Head of caudate nucleus (tissue), 42 donors: Measurements from ENCODE around the gene CERS4.
"Not testable (repeated sequence)": the region's sequence is repeated elsewhere in the genome, so short reads cannot be mapped to it uniquely, and the experiment has no call there.

Experiments
- DNase-seq, 42 donors: peaks; one replicate each; pipeline versions ENCODE4 v3.0.0 to v3.0.0-alpha.2; 2020 to 2021; ENCODE audit warnings: mixed read lengths in 7 of 42
- intact Hi-C: fragments of 100-400 bp; cut with DNase I; formaldehyde crosslinking; loops from one replicate; pipeline ENCODE4 v1.15.0; 2022

The CERS4 gene, protein sequence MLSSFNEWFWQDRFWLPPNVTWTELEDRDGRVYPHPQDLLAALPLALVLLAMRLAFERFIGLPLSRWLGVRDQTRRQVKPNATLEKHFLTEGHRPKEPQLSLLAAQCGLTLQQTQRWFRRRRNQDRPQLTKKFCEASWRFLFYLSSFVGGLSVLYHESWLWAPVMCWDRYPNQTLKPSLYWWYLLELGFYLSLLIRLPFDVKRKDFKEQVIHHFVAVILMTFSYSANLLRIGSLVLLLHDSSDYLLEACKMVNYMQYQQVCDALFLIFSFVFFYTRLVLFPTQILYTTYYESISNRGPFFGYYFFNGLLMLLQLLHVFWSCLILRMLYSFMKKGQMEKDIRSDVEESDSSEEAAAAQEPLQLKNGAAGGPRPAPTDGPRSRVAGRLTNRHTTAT

GRCh38 chr19:8208922-8209461 lies at the start of gene CERS4:
TSS of gene CERS4 (plus strand) at chr19:8209370. CDS start at chr19:8251077, 41,707 bp downstream.
- peak; percentile 63 to 96 (median 90) for DNase-seq
- intact Hi-C loops = loop anchor here (10.0 kb wide), 1 partner anchor 54 kb away; no protein-coding TSS in a partner anchor

DNA sequence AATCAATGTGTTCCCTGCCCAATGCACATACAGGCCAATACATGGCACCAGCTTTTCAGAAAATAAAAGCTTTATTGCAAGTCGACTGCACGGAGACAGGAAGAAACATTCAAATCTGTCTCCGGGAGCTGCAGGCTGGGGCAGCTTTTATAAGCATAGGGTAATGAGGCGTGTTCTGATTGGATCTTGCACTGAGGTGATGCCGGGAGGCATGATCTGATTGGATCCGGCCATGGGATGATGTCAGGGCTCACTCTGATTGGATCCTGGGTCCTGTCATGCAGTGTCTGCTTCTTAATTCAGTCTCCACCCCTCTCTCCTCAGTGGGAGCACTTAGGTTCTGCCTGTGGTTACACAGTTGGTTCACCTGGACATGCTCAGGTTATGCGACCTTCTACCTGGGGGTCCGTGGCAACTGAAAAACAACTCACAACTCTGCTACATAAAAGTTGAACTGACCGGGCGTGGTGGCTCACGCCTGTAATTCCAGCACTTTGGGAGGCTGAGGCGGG lies 48.0 kb upstream of the CERS4 start:
- intact Hi-C loops = no loop called here
- DNase-seq = peak in 5 of 42 donors; percentile 13 to 47 (median 43)

DNA sequence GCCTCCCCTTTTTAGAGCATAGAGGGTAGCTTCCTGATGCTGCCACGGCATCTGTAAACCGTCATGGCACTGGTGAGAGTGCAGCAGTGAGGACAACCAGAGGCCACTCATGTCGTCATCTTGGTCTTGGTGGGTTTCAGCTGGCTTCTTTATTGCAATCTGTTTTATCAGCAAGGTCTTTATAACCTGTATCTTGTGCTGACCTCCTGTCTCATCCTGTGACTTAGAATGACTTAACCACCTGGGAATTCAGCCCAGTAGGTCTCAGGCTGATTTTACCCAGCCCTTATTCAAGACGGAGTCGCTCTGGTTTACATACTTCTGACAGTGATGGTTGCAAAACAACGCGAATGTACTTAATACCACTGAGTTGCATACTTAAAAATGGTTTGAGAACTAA lies 45.4 kb upstream of the CERS4 start:
- intact Hi-C loops = no loop called here
- DNase-seq = no peak

- no peak for DNase-seq
- intact Hi-C loops = no loop called here
Observed at GRCh38 chr19:8167985-8168384, 41.2 kb upstream of the CERS4 start.

- no peak for DNase-seq
- intact Hi-C loops = no loop called here
Observed at GRCh38 chr19:8168537-8168936, 40.6 kb upstream of the CERS4 start.

DNA sequence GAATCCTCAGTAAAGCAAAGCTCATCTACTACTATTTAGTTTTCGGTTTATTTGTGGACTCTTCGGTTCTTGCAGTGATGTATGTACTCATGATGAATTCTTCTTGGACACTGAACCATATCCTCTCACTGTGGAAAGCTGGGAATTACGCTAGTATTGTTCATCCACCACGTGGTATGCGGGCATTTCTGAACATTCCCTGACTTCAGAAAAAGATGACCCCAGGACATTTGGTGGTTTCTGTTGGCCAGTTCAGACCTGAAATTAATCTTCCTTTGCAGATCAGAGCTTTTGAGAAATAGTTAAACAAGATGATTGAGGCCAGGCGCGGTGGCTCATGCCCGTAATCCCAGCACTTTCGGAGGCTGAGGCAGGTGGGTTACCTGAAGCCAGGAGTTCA lies 34.5 kb upstream of the CERS4 start:
- intact Hi-C loops = no loop called here
- no peak for DNase-seq

DNA sequence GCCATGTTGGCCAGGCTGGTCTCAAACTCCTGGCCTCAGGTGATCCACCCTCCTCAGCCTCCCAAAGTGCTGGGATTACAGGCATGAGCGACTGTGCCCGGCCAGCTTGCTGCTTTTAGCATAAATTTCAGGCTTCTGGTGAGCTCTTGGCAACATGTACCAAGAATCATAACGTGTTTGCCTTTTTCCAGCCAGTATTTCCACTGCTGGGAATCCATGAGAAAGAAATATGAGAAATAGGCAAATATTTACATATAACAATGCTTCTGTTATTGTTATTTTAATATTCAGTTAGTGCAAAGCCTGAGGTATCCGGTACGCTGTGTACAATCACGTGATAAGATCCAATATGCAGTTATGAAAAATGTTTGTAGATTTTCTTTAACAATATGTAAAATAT lies 29.2 kb upstream of the CERS4 start:
- DNase-seq = no peak
- intact Hi-C loops = no loop called here

DNA sequence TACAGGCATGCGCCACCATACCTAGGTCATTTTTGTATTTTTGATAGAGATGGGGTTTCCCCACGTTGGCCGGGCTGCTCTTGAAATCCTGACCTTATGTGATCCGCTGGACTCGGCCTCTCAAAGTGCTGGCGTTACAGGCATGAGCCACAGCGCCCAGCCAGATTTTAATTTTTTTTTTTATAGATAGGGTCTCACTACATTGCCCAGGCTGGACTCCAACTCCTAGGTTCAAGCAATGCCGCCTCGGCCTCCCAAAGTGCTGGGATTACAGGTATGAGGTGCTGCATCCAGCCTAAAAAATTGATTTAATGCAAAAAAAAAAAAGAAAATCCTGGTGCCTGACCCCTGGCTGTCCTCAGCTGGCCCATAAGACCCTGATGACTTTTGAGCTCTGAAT lies 24.9 kb upstream of the CERS4 start:
- intact Hi-C loops = no loop called here
- no peak for DNase-seq

DNA sequence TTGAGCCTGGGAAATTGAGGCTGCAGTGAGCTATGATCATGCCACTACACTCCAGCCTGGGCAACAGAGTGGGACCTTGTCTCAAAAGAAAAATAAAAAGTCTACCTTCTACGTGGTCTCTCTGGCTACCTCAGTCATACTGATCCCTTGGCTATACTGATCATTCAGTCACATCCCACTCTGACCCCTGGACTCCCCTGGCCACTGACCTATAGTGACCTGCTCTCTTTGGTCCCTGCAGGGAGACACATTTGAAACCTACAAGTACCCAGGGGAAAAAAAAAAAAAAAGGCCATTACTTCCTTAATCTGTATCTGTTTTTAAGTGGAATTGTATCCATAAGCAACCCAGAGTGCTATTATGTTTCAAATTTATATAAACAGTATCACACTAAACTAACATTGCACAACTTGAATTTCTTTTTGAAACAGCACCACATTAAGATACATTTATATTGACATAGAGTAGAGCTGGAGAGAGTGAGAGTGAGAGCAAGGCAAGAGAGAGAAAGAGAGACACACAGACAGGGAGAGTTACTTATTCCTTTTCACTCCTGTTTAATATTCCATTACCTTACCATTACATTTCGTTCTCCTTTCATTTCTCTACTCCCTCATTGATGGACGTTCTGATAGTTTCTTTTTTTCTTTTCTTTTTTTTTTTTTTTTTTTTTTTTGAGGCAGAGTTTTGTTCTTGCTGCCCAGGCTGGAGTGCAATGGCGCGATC lies 23.7 kb upstream of the CERS4 start:
- intact Hi-C loops = no loop called here
- DNase-seq = no peak

GRCh38 chr19:8192221-8192820 lies 16.8 kb upstream of the CERS4 start:
- no peak for DNase-seq
- intact Hi-C loops = no loop called here

DNA sequence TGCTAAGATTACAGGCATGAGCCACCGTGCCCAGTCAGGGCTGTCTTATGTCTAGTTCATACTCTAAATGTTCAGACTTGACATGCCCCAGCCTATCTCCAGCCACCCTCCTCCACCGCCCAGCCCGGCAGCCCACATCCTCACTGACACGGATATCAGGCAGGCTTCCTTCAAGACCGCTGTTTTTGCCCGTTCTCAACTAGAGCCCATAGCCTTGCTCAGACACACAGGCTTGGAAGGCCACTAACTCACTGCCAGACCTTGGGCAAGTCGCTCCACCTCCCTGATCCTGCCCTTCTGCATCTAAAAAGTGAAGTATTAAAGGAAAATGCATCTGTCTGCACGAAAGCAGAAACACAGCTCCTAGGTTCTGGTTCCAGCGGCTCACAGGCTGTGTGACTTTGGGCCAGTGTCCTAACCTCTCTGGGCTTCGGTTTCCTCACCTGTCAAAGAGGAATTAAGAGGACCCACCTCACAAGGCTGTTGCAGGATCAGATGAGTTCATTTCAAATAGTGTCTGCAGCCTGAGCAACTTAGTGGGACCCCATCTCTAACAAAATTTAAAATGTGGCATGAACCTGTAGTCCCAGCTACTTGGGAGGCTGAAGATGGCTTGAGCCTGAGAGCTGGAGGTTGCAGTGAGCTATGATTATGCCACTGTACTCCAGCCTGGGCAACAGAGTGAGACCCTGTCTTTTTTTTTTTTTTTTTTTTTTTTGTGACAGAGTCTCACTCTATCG lies 14.5 kb upstream of the CERS4 start:
- peak in 1 of 42 donors; percentile 41 for DNase-seq
- intact Hi-C loops = no loop called here

DNA sequence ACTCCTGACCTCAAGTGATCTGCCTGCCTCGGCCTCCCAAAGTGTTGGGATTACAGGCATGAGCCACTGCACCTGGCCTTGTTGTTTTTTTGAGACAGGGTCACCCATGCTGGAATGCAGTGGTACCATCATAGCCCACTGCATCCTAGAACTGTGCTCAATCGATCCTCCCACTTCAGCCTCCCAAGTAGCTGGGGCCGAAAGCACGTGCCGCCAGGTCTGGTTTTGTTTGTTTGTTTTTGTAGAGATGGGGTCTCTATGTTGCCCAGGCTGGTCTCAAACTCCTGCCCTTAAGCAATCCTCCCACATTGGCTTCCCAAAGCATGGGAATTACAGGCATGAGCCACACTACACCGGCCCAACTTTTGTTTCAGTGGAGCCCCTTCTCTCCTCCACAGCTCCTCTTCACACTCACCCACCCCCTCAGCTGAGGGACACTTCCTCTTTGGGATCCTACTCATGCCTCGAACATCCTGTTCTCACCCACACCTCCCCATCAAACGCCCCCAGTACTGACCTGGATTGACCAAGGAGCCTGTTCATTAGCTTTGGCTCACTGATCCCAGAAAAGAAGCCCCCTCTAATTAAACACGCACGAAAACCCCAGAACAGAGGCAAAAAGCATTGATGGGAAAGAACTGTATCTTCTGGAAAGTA lies 12.8 kb upstream of the CERS4 start:
- intact Hi-C loops = no loop called here
- no peak for DNase-seq

DNA sequence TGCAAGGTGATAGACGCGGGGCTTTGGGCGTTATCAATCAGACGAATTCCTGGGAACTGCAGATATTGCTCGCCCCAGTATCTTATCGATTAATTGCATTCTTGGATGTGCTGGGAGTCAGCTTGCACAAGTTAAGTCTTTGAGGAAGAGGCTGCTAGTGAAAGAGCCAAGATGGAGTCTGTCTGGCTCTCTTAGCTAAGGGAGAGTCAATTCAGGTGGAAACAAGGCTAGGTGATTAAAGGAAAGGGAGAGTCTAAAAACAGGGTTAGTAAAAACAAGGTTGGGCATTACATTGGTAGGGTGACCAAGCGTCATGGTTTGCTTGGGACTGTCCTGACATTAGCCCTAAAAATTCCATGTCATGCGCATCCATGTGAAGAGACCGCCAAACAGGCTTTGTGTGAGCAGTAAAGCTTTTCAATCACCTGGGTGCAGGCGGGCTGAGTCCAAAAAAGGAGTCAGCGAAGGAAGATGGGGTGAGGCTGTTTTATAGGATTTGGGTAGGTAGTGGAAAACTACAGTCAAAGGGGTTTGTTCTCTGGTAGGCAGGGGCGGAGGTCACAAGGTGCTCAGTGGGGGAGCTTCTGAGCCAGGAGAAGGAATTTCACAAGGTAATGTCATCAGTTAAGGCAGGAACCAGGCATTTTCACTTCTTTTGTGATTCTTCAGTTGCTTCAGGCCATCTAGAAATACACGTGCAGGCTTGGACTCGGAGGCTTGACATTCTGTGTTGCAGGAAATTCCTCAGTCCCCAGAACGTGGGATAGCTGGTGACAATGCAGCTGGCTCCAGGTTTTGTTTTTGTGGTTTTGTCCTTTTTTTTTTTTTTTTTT lies 5.7 kb upstream of the CERS4 start:
- intact Hi-C loops = loop anchor here (10.0 kb wide), 1 partner anchor 49 kb away; no protein-coding TSS in a partner anchor
- DNase-seq = peak in 5 of 42 donors; percentile 11 to 49 (median 38)

DNA sequence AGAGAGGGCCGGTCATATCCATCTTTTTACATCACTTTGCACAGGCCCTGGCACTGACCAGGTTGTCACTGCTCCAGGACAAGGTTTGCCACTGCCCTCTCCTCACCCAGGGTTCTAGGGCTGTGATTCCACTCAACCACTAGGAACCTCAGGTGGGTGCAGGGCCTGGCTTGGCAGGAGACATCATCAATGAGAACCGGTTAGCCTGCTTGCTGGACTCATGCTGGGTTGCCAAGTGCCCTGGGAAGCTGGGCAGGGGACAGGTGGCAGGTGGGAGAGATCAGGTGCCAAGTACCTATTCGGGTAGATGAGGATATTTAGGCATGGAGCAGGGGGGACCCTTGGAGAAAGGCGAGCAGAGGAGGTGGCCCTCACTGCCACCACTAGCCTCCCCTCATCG lies 4.2 kb upstream of the CERS4 start:
- DNase-seq = no peak
- intact Hi-C loops = loop anchor here (10.0 kb wide), 1 partner anchor 50 kb away; no protein-coding TSS in a partner anchor

DNA sequence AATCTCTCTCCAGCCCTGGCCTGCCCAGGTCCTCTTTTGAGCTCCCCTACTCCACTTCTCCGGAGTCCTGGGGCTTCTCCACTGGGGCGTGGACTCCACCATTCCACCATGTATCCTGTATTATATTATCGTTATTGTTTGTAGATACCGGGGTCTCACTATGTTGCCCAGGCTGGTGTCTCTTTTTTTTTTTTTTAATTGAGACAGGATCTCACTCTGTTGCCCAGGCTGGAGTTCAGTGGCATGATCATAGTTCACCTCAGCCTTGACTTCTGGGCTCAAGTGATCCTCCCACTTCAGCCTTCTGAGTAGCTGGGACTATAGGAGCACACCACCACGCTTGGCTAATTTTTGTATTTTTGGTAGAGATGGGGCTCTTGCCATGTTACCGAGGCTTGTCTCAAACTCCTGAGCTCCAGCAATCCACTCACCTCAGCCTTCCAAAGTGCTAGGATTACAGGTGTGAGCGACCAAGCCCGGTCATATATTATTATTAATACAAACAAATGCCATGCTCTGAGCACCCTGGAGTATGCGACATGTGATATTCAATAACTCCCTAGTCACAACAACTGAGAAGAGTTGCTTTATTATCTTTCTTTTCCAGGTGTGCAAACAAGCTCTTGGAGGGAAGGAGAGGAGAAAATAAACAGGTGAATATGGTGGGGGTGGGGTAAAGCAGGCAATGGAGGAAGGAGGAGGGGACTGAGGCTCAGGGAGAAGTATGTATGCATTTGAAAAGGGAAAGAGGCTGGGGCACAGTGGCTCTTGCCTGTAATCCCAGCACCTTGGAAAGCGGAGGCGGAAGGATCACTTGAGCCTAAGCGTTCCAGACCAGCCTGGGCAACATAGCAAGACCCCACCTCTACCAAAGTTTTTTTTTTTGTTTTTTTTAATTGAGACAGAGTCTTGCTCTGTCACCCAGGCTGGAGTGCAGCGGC lies 2.8 kb upstream of the CERS4 start:
- intact Hi-C loops = loop anchor here (10.0 kb wide), 1 partner anchor 52 kb away; no protein-coding TSS in a partner anchor
- no peak for DNase-seq

DNA sequence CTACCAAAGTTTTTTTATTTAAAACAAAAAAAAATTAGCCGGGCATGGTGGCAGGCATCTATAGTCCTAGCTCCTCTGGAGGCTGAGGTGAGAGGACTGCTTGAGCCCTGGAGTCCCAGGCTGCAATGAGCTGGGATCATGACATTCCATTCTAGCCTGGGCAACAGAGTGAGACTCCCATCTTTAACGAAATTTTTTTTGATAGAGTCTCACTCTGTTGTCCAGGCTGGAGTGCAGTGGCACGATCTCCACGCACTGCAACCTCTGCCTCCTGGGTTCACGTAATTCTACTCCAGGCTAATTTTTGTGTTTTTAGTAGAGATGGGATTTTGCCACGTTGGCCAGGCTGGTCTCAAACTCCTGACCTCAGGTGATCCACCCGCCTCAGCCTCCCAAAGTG lies 1.8 kb upstream of the CERS4 start:
- intact Hi-C loops = loop anchor here (10.0 kb wide), 1 partner anchor 53 kb away; no protein-coding TSS in a partner anchor
- not testable (repeated sequence) for DNase-seq
